ENCODE measurements around the gene LIN37.

The LIN37 gene

GRCh38 chr19:35743640-35744429, 4.5 kb upstream of the LIN37 start:
- TF ChIP-seq ZC3H10 (CRISPR knock-in tag; IDR thresholded peaks at IDR 0.05): no peak
- no peak for TF ChIP-seq OSR1 (CRISPR knock-in tag; IDR thresholded peaks at IDR 0.05)
- TF ChIP-seq ZNF565 (CRISPR knock-in tag; conservative IDR thresholded peaks at IDR 0.05; ENCODE audit: low read depth): no peak
- TF ChIP-seq, protein P1, sequence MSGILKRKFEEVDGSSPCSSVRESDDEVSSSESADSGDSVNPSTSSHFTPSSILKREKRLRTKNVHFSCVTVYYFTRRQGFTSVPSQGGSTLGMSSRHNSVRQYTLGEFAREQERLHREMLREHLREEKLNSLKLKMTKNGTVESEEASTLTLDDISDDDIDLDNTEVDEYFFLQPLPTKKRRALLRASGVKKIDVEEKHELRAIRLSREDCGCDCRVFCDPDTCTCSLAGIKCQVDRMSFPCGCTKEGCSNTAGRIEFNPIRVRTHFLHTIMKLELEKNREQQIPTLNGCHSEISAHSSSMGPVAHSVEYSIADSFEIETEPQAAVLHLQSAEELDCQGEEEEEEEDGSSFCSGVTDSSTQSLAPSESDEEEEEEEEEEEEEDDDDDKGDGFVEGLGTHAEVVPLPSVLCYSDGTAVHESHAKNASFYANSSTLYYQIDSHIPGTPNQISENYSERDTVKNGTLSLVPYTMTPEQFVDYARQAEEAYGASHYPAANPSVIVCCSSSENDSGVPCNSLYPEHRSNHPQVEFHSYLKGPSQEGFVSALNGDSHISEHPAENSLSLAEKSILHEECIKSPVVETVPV (CRISPR knock-in tag; IDR thresholded peaks at IDR 0.05): no peak
- TF ChIP-seq ISL1 (CRISPR knock-in tag; IDR thresholded peaks at IDR 0.05): no peak
- no peak for TF ChIP-seq RARB (CRISPR knock-in tag; IDR thresholded peaks at IDR 0.05)
- no peak for TF ChIP-seq ZNF70 (CRISPR knock-in tag; IDR thresholded peaks at IDR 0.05)
- TF ChIP-seq ARNTL (CRISPR knock-in tag; IDR thresholded peaks at IDR 0.05; ENCODE audit: borderline replicate concordance, low read depth): no peak
- TF ChIP-seq, protein P2, sequence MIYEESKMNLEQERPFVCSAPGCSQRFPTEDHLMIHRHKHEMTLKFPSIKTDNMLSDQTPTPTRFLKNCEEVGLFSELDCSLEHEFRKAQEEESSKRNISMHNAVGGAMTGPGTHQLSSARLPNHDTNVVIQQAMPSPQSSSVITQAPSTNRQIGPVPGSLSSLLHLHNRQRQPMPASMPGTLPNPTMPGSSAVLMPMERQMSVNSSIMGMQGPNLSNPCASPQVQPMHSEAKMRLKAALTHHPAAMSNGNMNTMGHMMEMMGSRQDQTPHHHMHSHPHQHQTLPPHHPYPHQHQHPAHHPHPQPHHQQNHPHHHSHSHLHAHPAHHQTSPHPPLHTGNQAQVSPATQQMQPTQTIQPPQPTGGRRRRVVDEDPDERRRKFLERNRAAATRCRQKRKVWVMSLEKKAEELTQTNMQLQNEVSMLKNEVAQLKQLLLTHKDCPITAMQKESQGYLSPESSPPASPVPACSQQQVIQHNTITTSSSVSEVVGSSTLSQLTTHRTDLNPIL (CRISPR knock-in tag; IDR thresholded peaks at IDR 0.05; ENCODE audit: low read depth): no peak
- no peak for TF ChIP-seq ZFP3 (CRISPR knock-in tag; IDR thresholded peaks at IDR 0.05)
- TF ChIP-seq BACH2 (CRISPR knock-in tag; IDR thresholded peaks at IDR 0.05; ENCODE audit: borderline replicate concordance): no peak
- no peak for TF ChIP-seq GLIS3 (CRISPR knock-in tag; IDR thresholded peaks at IDR 0.05)
- no peak for TF ChIP-seq ZNF8 (CRISPR knock-in tag; IDR thresholded peaks at IDR 0.05)
- no peak for TF ChIP-seq TCF4 (CRISPR knock-in tag; IDR thresholded peaks at IDR 0.05; ENCODE audit: borderline replicate concordance)
- no peak for TF ChIP-seq ESRRG (CRISPR knock-in tag; IDR thresholded peaks at IDR 0.05)
- TF ChIP-seq, protein P3, sequence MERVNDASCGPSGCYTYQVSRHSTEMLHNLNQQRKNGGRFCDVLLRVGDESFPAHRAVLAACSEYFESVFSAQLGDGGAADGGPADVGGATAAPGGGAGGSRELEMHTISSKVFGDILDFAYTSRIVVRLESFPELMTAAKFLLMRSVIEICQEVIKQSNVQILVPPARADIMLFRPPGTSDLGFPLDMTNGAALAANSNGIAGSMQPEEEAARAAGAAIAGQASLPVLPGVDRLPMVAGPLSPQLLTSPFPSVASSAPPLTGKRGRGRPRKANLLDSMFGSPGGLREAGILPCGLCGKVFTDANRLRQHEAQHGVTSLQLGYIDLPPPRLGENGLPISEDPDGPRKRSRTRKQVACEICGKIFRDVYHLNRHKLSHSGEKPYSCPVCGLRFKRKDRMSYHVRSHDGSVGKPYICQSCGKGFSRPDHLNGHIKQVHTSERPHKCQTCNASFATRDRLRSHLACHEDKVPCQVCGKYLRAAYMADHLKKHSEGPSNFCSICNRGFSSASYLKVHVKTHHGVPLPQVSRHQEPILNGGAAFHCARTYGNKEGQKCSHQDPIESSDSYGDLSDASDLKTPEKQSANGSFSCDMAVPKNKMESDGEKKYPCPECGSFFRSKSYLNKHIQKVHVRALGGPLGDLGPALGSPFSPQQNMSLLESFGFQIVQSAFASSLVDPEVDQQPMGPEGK (CRISPR knock-in tag; IDR thresholded peaks at IDR 0.05; ENCODE audit: borderline replicate concordance): no peak
- TF ChIP-seq, protein P4, sequence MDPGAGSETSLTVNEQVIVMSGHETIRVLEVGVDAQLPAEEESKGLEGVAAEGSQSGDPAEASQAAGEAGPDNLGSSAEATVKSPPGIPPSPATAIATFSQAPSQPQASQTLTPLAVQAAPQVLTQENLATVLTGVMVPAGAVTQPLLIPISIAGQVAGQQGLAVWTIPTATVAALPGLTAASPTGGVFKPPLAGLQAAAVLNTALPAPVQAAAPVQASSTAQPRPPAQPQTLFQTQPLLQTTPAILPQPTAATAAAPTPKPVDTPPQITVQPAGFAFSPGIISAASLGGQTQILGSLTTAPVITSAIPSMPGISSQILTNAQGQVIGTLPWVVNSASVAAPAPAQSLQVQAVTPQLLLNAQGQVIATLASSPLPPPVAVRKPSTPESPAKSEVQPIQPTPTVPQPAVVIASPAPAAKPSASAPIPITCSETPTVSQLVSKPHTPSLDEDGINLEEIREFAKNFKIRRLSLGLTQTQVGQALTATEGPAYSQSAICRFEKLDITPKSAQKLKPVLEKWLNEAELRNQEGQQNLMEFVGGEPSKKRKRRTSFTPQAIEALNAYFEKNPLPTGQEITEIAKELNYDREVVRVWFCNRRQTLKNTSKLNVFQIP (CRISPR knock-in tag; IDR thresholded peaks at IDR 0.05; ENCODE audit: borderline replicate concordance, low read depth): no peak
- no peak for TF ChIP-seq SNAI2 (CRISPR knock-in tag; IDR thresholded peaks at IDR 0.05)
- ATAC-seq: no peak

DNA sequence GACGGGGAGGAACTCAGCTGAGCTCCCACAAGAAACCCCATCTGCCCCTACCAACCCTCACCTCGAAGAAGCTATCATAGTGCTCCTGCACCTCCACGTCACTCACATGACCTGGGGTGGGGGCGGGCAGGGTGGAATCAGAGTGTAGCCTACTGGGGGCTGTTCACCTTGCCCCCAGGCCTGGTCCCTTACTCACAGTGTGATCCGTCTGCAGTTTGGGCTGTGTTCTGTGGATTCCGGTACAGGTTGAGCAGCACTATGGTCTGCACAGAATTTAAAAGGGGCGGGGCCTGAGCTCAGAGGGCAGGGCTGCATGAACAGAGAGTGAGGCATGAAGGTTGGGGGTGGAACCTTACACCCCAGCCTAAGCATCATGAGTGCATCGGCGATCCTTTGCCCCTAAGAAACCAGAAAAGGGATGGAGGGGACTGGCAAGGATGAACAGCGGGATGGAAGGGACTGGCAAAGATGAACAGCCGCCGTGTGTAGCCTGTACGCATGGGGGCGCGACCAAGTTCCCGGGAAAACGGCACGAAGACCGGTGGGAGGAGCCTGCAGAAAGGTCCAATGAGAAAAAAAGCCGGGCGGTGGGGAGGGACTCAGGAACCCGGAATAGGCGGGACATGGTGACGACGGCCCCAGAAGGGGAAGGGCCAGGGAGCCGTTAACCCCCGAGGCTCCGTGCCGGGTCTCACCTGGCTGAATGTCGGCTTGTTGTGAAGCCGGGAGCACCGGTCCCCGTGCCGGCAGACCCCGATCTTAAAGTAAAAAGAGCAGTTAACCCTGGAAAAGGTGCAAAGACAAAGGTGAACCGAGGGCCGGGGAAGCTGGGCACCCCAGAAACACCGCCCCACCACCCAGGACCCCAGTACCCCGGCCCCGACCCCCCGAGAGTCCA, 3.7 kb upstream of the LIN37 start:
- ATAC-seq: peak; percentile 62
- peak; percentile 57; the same call in 1 of the 2 replicates for TF ChIP-seq ZNF70 (CRISPR knock-in tag; IDR thresholded peaks at IDR 0.05)
- TF ChIP-seq RARB (CRISPR knock-in tag; IDR thresholded peaks at IDR 0.05): no peak

DNA sequence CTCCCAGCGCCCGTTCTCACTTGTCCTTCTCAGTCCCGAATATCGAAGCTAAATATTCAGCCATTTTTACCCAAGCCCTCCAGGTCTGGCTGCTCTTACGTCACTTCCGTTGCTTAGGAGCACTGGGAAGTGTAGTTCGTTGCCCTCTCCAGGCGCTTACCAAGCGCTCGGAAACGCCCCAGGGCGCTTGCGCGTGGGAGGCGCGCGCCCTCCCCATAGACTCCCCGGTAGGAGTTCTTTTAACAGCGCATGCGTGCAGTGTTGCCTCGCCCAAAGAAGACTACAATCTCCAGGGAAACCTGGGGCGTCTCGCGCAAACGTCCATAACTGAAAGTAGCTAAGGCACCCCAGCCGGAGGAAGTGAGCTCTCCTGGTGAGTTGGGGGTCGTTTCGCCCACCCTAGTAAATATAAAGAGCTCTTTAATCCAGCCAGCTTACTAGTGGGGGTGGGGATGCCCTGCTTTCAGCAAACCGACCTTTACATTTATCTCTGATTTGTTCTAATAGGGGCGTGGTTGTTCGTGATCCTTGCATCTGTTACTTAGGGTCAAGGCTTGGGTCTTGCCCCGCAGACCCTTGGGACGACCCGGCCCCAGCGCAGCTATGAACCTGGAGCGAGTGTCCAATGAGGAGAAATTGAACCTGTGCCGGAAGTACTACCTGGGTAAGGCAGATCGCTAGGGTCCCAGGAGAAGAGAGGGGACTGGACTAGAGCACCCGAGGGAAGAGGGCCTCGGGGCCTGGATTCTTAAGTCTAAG, 2.9 kb upstream of the LIN37 start, which contains the start of the genes PSENEN and U2AF1L4:
PSENEN (plus strand) TSS at position 324 of the 759 bp plus-strand sequence; CDS start at position 604, 280 bp downstream.
U2AF1L4 (minus strand) TSS at position 91 of the 759 bp plus-strand sequence; CDS start at position 64, 27 bp downstream.
- ATAC-seq: peak; percentile 63
- TF ChIP-seq RARB (CRISPR knock-in tag; IDR thresholded peaks at IDR 0.05) (no peak), GLIS3 (CRISPR knock-in tag; IDR thresholded peaks at IDR 0.05) (no peak), ZNF70 (CRISPR knock-in tag; IDR thresholded peaks at IDR 0.05) (no peak)

GRCh38 chr19:35746087-35746462, 2.3 kb upstream of the LIN37 start:
- TF ChIP-seq RARB (CRISPR knock-in tag; IDR thresholded peaks at IDR 0.05) (no peak), ESRRG (CRISPR knock-in tag; IDR thresholded peaks at IDR 0.05) (no peak), ARNTL (CRISPR knock-in tag; IDR thresholded peaks at IDR 0.05; ENCODE audit: borderline replicate concordance, low read depth) (no peak), ZFP3 (CRISPR knock-in tag; IDR thresholded peaks at IDR 0.05) (no peak), PPARA (CRISPR knock-in tag; IDR thresholded peaks at IDR 0.05; ENCODE audit: borderline replicate concordance) (no peak), ZNF565 (CRISPR knock-in tag; conservative IDR thresholded peaks at IDR 0.05; ENCODE audit: low read depth) (no peak)
- TF ChIP-seq, protein P4 (CRISPR knock-in tag; IDR thresholded peaks at IDR 0.05; ENCODE audit: borderline replicate concordance, low read depth): no peak
- TF ChIP-seq, protein P2 (CRISPR knock-in tag; IDR thresholded peaks at IDR 0.05; ENCODE audit: low read depth): no peak
- no peak for ATAC-seq
